C4-2B (cell line): Measurements from ENCODE around the gene FAM13A.

Source experiments
- ZFX ChIP-seq: fragments of 450-650 bp; IDR thresholded peaks from 2 replicates; pipeline ENCODE4 v1.6.1; 2017
- TF ChIP-seq, protein P1 (sequence below): fragments of 450-650 bp; conservative IDR thresholded peaks from 2 replicates; pipeline ENCODE4 v1.5.1; 2017; ENCODE audit warnings: mild to moderate bottlenecking

DNA sequence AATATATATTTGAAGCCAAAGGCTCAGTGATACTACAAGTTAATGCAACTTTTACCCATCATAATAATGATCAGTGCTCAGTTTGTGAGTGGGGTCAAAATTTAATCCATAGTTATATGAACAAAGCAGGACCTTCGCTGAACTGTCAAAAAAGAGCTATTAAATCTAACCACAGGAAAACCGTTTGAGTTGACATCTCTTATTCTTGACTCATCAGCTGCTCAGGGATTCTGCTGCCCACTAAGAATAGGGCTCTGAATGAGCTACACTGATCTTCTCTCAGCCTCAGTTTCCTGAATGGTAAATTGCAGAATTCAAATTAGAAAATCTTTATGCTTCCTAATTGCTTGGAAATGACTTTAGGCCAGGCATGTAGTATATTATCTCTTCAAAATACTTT is 314.4 kb downstream of the FAM13A start:
- TF ChIP-seq ZFX, result no peak
- TF ChIP-seq, protein P1, sequence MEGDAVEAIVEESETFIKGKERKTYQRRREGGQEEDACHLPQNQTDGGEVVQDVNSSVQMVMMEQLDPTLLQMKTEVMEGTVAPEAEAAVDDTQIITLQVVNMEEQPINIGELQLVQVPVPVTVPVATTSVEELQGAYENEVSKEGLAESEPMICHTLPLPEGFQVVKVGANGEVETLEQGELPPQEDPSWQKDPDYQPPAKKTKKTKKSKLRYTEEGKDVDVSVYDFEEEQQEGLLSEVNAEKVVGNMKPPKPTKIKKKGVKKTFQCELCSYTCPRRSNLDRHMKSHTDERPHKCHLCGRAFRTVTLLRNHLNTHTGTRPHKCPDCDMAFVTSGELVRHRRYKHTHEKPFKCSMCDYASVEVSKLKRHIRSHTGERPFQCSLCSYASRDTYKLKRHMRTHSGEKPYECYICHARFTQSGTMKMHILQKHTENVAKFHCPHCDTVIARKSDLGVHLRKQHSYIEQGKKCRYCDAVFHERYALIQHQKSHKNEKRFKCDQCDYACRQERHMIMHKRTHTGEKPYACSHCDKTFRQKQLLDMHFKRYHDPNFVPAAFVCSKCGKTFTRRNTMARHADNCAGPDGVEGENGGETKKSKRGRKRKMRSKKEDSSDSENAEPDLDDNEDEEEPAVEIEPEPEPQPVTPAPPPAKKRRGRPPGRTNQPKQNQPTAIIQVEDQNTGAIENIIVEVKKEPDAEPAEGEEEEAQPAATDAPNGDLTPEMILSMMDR, result no peak
